A549 (cell line): ENCODE results near the gene CUX1.

Experiments
- BHLHE40 ChIP-seq: IDR thresholded peaks from 2 replicates; pipeline ENCODE4 v1.6.1; 2012; ENCODE audit warnings: low read depth, low read length, inconsistent platforms
- CHD2 ChIP-seq: fragments of 150-350 bp; IDR thresholded peaks from 2 replicates; pipeline ENCODE4 v1.6.1; 2014; ENCODE audit warnings: low read length; ENCODE audit not compliant: partially characterized antibody
- CTCF ChIP-seq: fragments of >200 bp; sonication (Bioruptor Twin); formaldehyde crosslinking; IDR thresholded peaks from 3 replicates; pipeline ENCODE4 v1.5.1; 2016
- HDAC2 ChIP-seq: fragments of 200-600 bp; sonication (generic); IDR thresholded peaks from 2 replicates; pipeline ENCODE4 v1.6.1; 2016
- MYC ChIP-seq: IDR thresholded peaks from 2 replicates; pipeline ENCODE4 v1.6.1; 2012; ENCODE audit warnings: mild to moderate bottlenecking, inconsistent platforms, low read length, improper control_type of control experiment, borderline replicate concordance
- RAD21 ChIP-seq, 2 experiments: fragments of >200 bp in 1 of 2; sonication (Bioruptor Twin) in 1 of 2; formaldehyde crosslinking in 1 of 2; IDR thresholded peaks in 1 of 2; conservative IDR thresholded peaks in 1 of 2; 2 replicates in 1 of 2; 3 replicates in 1 of 2; pipeline ENCODE4 v1.6.1; 2012 to 2018; ENCODE audit warnings: inconsistent platforms in 1 of 2
- RCOR1 ChIP-seq: fragments of 150-350 bp; IDR thresholded peaks from 2 replicates; pipeline ENCODE4 v1.6.1; 2014; ENCODE audit warnings: antibody characterized with exemption, low read length, low read depth
- ZSCAN20 ChIP-seq: fragments of 250-450 bp; sonication (Bioruptor Pico); IDR thresholded peaks from 2 replicates; pipeline ENCODE4 v1.8.0; 2022; ENCODE audit warnings: mild to moderate bottlenecking, moderate library complexity

- TF ChIP-seq CHD2 (no peak), RAD21 (conservative IDR thresholded peaks at IDR 0.05 in 1 of 2, IDR thresholded peaks at IDR 0.05 in 1 of 2) (no peak), BHLHE40 (no peak), CTCF (no peak), RCOR1 (no peak), ZSCAN20 (CRISPR knock-in tag) (no peak), MYC (no peak), HDAC2 (no peak)
Measured at GRCh38 chr7:101841328-101841727, 23.9 kb downstream of the CUX1 start.
